Activated CD4-positive, alpha-beta T cell treated with anti-CD3 and anti-CD28 coated beads, Interleukin-2, amount 50 U/mL, for 48 hours (primary cell): Measurements from ENCODE around the gene XRCC1.
A peak's percentile ranks its signal among the peaks of the same experiment; 100 is the strongest.
"Not testable (repeated sequence)": the region's sequence is repeated elsewhere in the genome, so short reads cannot be mapped to it uniquely, and the experiment has no call there.

Source experiments
- DNase-seq, 2 experiments: peaks; one replicate each; pipeline ENCODE4 v3.0.0-alpha.2; 2020

The XRCC1 gene

DNA sequence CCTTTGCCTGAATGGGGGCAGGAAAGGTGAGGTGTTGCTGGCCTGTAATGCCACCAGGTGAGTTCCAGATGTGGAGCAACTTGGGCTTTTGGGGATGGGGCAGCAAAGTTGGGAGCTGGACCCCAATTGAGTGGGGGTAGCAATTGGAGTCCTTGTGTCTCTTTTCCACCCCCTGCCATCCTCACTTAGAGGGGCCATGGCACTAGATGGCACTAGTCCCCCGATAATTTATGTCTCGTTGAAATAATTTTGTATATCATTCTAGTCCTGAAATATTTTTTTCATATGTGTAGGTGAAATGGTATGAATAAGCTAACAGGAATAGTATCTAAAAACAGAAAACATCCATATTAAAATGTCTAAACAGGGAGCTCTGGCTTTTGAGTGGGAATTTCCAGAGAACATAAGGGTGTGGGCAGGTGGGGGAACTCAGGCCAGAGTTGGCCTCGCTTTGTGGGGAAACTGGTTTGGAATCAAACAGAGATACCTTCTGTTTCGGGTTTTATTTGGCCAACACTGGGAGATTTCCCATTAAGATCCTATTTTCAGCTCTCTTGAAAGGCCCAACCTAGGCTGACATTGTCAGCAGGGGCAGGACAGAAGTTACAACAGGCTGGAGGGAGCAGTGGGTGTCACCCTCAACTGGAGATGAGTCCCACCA, 24.4 kb upstream of the XRCC1 start:
- DNase-seq, result no peak

DNA sequence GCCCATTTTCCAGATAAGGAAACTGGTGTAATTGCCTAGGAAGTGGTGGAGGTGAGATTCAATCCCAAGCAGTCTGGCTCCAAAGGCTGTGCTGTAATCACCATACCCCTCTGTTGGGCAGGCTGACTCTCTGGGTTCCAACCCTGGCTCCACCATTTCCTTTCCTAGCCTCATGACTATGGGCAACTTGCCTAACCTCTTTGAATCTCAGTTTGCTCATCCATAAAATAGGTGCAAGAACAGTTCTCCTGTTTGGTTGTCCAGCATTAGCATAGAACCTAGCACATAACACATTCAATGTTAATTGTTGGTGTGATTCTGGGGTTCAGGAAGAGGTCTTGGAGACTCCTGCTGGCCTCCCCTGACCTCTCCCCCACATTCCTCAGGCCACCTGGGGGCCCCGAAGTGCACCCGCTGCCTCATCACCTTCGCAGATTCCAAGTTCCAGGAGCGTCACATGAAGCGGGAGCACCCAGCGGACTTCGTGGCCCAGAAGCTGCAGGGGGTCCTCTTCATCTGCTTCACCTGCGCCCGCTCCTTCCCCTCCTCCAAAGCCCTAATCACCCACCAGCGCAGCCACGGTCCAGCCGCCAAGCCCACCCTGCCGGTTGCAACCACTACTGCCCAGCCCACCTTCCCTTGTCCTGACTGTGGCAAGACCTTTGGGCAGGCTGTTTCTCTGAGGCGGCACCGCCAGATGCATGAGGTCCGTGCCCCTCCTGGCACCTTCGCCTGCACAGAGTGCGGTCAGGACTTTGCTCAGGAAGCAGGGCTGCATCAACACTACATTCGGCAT, 23.3 kb upstream of the XRCC1 start:
- no peak for DNase-seq

GRCh38 chr19:43597876-43598275, 22.5 kb upstream of the XRCC1 start:
- no peak for DNase-seq

GRCh38 chr19:43596842-43597461, 21.6 kb upstream of the XRCC1 start:
- no peak for DNase-seq

GRCh38 chr19:43595999-43596841, 20.9 kb upstream of the XRCC1 start, which contains the start of the genes IRGQ and ZNF576:
IRGQ (minus strand) TSS chr19:43596134; CDS start chr19:43595338, 796 bp downstream.
ZNF576 (plus strand) TSS chr19:43596595; CDS start chr19:43597109, 514 bp downstream.
- peak; percentile 100 for DNase-seq

DNA sequence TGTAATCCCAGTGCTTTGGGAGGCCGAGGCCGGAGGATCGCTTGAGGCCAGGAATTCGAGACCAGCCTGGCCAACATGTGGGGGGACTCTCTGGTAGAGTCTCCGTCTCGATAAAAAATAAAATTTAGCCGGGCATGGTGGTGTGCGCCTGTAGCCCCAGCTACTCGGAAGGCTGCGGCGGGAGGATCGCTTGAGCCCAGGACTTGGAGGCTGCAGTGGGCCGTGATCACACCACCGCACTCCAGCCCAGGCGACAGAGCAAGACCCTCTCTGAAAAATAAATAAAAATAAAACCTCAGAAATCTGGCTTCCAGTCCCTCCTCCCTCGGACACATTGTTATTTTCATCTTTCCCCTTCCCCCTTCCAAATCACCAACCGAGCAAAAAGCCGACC, 20.3 kb upstream of the XRCC1 start:
- peak; percentile 22 to 32 for DNase-seq

DNA sequence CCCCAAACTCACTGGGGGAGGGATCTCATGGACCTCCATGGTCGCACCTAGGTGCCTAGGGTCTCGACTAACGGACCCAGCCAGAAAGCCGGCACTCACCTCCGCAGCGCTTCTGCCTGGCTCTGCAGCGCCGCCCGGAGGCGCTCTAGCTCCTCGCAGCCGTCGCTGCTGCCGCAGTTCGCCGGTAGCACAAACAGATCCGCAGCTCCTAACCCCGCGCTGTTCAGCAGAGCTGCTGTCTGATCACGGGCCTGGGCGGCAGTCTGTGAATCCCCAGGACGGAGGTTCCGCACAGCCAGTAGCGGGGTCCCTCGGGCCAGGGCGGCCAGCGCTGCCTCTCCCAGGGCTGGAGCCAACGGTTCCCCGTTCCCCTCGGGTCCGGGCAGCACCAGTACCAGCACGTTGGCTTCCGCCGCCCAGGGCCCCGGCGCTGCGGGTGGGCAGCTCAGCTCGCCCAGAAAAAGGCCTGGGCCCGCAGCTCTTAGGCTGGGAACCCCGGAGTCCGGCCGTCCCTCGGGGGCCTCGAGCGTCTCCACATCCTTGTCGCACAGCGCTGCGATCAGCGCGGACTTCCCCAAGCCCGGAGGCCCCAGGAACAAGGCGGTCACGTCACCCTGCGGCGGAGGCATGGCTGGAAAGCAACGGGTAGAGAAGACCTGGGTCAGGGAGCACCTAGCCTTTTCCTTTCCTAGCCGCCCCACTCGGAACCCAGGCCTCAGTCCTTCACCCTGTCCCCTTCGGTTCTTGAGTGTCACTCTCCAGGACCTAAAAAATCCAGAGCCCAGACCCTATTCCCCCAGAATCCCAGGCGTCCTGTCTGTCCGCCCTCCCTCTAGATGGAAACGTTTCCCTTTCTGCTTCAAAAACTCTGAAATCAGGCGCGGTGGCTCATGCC, 19.6 kb upstream of the XRCC1 start:
- peak; percentile 71 to 77 for DNase-seq

- no peak for DNase-seq
Observed at GRCh38 chr19:43594081-43594697, 18.9 kb upstream of the XRCC1 start.

DNA sequence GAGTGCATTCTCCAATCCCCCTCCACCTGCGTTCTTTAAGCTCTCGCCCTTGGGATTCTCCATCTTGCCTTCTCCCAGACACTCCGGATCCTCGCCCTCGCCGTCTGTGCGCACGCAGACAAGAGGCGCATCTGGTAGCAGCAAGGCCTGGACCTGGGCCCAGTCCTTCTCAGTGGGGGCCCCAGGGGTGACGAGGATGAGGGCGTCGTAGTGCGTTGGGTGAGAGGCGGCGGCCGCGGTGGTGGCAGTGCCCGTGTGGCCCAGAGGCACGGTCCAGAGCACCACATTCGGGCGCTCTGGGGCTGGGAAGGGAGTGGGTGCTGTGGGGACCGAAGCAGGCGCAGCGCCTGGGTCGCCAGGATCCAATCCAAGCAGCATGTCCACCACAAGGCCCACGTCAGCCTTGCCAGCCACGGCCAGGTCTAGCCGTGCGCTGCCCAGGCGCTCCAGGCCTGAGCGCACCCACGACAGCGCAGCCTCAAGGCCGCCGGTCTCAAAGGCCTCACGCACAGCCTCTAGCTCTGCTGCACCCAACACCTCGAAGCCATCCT, 17.5 kb upstream of the XRCC1 start:
- DNase-seq, result no peak

DNA sequence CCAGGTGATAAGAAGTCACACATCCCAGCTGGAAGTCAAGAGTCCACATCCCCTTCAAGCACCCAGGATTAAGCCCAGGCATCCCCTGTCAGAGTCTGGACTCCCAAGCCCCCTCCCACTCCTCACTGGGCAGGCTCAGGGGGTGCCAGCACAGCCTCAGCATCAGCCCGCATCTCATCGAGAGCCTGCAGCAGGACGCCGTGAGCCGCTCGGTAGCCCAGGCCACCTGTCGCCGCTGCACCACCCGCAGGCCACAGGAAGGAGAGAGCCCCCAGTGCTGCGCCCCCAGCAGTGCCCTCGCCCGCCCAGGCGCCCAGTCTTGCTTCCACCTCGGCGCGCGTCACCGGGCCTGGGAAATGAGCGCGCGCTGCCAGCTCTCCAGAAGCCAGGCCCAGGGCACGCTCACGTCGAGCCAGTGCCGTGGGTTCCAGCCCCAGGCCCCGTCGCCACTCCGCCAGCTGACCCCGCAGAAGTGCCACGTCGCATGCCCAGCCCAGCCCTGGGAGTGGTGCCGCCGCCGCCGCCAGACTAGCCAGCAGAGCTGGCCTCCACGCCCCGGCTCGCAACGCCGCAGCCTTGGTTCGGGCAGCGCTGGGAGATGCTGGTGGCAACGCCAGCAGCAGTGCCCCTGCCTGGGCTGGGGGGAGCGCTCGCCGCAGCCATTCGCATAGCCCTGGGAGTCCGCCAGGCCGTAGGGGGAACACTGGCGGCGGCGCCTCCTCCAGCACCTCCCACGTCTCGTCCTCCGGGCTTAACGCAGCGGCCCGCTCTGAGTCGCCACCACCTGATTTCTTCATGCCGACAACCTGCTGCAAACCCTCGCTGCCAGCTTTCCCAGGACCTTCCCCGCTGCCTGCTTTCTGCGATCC, 16.8 kb upstream of the XRCC1 start:
- DNase-seq, result no peak

DNA sequence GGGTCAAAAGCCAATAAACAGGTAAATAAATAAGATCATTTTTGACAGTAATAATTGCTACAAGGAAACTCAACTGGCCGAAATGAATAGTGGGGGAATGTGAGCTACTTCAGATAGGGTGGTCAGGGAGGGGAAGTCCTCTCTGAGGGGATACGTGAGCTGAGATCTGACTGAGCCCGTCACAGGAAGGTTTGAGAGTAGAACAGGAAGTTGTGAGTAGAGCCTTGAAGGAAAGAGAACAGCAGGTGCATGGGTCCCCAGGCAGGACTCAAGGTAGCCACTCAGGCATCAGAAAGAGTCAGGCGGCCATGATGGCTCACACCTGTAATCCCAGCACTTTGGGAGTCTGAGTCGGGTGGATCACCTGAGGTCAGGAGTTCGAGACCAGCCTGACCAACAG, 14.4 kb upstream of the XRCC1 start:
- no peak for DNase-seq

- DNase-seq, result no peak
Observed at GRCh38 chr19:43589277-43589676, 13.9 kb upstream of the XRCC1 start.

- DNase-seq, result not testable (repeated sequence)
Observed at GRCh38 chr19:43587029-43587428, 11.7 kb upstream of the XRCC1 start.

- no peak for DNase-seq
Observed at GRCh38 chr19:43586346-43586745, 11.0 kb upstream of the XRCC1 start.

DNA sequence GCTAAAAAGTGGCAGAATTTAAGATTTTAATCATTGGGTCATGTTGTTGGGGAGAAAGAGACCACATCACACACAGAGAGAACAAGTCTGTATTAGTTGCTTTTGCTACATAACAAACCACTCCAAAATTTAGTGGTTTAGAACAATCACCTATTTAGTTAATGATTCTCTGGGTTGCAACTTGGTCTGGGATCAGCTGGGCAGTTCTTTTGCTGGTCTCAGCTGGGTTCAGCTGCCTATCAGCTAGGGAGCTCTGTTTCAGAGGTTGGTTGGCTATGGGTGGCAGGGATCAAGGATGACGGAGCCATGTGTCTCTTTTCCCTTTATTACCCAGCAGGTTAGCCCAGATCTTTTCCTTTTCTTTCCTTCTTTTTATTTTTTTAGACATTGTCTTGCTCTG, 9.2 kb upstream of the XRCC1 start:
- DNase-seq, result no peak

- no peak for DNase-seq
Observed at GRCh38 chr19:43582495-43582894, 7.2 kb upstream of the XRCC1 start.

DNA sequence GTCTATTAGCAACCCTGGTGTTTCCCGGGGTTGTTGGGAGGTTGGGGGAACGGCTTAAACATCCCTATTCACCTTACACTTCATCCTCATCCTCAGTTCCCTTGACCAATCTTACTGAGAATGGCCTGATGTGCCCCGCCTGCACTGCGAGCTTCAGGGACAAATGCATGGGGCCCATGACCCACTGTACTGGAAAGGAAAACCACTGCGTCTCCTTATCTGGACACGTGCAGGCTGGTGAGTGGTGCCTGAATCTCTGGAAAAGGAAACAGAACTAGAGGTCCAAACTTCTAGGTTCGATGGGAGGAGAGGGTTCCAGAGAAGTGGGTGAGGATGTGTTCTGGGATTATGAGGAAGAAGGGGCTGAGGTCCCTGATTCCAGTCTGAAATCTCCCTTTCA, 6.1 kb upstream of the XRCC1 start:
- DNase-seq, result no peak

DNA sequence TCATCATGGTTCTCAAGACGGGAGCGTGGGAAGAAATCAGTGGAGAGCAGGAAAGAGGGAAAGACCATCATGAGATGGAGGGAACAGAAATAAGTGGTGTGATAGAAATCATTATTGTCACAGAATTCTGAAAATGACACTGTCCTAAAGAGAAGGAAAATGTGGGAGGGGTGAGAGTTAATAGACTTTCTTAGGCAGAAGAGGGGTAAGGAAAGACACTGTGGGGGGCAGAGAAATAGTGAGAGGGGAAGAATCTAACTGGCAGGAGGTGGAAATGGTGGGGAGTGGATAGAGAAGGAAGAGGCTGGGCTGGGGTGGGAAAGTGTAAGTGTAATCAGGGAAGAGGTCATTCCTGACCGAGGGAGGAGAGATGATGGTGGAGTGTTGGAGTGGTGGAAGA, 3.5 kb upstream of the XRCC1 start:
- no peak for DNase-seq

DNA sequence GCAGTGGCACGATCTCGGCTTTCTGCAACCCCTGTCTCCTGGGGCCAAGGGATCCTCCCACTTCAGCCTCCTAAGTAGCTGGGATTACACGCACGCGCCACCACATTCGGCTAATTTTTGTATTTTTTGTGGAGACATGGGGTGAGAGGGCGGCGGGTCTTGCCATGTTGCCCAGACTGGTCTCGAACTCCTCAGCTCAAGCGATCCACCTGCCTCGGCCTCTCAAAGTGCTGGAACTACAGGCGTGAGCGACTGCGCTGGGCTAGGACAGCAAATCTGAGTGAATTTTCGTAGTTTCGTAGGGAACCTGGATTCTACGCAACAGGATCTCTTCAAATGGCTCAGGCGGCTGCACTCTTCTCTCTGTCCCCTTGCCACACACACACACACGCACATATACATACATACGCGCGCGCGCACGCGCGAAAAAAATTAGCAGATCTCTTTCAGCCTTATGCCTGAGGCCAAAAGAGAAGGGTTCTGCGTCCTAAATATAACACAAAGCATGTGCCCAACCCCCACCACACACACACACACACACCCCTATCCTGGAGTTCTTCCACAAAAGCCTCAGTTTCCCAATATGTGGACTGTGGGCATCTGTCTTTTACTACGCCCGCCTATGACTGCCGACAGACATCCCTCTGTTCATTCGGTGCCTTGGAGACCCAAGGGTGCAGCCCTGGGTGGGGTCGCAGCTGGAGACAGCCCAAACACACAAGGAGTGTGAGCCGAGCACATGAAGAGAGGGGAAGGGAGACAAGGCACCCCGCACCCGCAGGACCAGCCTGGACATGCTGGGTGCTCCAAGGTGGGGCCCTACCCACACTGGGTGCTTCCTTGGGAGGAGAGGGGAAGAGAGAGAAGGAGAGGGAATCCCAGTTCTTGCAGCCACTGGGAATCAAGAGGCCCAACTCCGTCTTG, 890 bp upstream of the XRCC1 start:
- DNase-seq, result no peak
